ENCODE measurements around the gene SULT2A1.
"Not testable (repeated sequence)": the region's sequence is repeated elsewhere in the genome, so short reads cannot be mapped to it uniquely, and the experiment has no call there.

The SULT2A1 gene

DNA sequence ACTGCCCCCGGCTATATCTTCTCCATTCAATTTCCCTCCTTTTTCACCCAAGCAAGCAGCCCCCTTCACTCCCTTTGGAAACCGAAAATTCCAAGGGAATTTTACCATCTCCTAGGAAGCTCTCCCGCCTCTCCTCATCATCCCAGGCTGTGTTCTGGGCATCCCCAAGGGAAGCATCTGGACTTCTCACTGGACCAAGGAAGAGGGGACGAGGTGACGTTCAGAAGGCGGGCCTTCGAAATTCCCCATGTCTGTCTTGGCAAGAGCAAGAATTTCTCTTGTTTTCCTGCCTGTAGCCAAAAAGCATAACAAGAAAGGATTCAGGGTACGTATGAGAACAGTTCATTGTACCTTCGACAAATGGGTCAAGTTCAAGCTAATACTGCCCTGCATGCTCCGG, 20.9 kb downstream of the SULT2A1 start:
- H3K27me3 ChIP-seq (ENCODE audit: insufficient read depth, low read depth, severe bottlenecking): no peaks in the 10 kb centered on the region
- H3K36me3 ChIP-seq: no peaks in the 10 kb centered on the region
- peaks cover 4% of the 10 kb centered on the region for H3K9me3 ChIP-seq (ENCODE audit: severe bottlenecking)
- TF ChIP-seq, protein P1, sequence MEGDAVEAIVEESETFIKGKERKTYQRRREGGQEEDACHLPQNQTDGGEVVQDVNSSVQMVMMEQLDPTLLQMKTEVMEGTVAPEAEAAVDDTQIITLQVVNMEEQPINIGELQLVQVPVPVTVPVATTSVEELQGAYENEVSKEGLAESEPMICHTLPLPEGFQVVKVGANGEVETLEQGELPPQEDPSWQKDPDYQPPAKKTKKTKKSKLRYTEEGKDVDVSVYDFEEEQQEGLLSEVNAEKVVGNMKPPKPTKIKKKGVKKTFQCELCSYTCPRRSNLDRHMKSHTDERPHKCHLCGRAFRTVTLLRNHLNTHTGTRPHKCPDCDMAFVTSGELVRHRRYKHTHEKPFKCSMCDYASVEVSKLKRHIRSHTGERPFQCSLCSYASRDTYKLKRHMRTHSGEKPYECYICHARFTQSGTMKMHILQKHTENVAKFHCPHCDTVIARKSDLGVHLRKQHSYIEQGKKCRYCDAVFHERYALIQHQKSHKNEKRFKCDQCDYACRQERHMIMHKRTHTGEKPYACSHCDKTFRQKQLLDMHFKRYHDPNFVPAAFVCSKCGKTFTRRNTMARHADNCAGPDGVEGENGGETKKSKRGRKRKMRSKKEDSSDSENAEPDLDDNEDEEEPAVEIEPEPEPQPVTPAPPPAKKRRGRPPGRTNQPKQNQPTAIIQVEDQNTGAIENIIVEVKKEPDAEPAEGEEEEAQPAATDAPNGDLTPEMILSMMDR (IDR thresholded peaks at IDR 0.05; ENCODE audit: low read depth, low read length): no peak
- DNase-seq: no peak
- H3K27ac ChIP-seq: peak overlapping the region; percentile 63
- no peak overlapping the region for H3K4me3 ChIP-seq (ENCODE audit: low read depth, low read length)

DNA sequence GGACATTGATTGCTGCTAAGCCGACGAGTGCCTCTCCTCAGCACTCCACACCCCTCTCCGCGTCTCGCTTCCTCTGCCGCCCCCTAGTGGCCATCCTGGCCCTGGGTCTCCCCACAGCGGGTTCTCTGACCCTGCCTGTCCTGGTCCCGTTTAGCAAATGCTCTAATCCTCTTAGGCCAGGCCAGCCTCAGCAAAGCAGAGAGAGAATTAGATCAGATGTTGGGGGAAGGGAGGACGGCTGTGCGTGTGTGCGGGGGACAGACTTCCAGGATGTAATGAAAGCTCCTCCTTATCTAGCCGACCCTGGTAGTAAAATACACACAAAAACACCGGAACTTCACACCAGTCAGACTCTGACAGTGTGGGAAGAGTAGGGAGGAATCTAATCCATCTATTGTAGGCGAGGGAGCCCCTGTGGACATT, 22.6 kb downstream of the SULT2A1 start:
- Histone ChIP-seq H3K9me3 (ENCODE audit: severe bottlenecking) (peaks cover 4% of the 10 kb centered on the region), H3K27me3 (ENCODE audit: insufficient read depth, low read depth, severe bottlenecking) (no peaks in the 10 kb centered on the region), H3K4me3 (ENCODE audit: low read depth, low read length) (peak overlapping the region; percentile 46), H3K36me3 (no peaks in the 10 kb centered on the region), H3K27ac (peak overlapping the region; percentile 94)
- TF ChIP-seq, protein P1 (IDR thresholded peaks at IDR 0.05; ENCODE audit: low read depth, low read length): peak; percentile 83
- DNase-seq: peak; percentile 99

DNA sequence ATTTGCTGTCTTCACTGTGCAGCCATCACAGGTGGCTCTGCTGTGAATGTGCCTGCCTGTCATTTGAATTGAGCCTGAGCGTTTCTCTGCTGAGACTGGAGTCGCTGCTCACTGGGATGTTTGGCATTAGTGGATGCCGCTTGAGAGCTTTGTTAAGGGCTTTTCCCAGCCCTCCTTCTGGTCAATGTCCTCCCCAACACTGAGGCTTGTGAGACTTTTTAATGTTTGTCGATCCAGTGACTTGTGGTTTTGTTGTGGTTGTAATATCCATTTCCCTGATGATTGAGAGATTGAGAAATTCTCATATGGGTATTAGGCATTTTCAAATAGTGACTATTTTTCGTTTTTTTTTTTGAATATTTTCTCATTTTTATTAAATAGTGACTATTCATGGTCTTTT, 24.5 kb downstream of the SULT2A1 start:
- H3K27me3 ChIP-seq (ENCODE audit: insufficient read depth, low read depth, severe bottlenecking): no peaks in the 10 kb centered on the region
- TF ChIP-seq, protein P1 (IDR thresholded peaks at IDR 0.05; ENCODE audit: low read depth, low read length): no peak
- H3K4me3 ChIP-seq (ENCODE audit: low read depth, low read length): no peak overlapping the region
- H3K9me3 ChIP-seq (ENCODE audit: severe bottlenecking): peaks cover 4% of the 10 kb centered on the region
- no peak for DNase-seq
- no peaks in the 10 kb centered on the region for H3K36me3 ChIP-seq
- H3K27ac ChIP-seq: no peak overlapping the region; the same call in 1 of the 2 replicates

DNA sequence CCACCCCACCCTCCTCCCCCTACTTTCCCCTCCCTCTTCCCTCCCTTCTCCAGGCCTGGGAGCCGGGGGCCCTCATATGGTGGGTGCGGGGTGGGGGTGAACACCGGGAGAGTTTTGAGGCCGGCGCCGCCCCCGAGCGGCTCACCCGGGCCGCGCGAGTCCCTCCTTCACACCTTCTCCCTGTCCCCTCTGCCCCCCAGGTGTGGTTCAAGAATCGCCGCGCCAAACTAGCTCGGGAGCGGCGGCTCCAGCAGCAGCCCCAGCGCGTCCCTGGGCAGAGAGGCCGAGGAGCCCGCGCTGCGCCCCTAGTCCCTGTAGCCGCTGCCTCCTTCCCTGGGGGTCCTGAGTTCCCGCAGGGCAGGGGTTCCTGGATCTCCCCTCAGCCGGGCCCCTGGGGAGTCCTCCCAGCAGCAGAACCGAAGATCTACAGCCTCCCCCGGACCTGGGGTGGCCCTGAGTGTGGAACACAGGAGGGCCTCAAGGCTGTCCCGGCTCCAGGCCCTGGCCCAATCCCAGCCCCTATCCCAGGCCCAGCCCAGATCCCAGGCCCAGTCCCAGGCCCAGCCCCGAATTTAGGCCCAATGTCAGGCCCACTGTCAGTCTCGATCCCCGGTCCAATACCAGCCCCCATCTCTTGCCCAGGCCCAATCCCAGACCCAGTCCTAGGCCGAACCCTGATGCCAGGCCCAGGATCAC, 25.4 kb downstream of the SULT2A1 start:
- TF ChIP-seq, protein P1 (IDR thresholded peaks at IDR 0.05; ENCODE audit: low read depth, low read length): no peak
- H3K9me3 ChIP-seq (ENCODE audit: severe bottlenecking): peaks cover 4% of the 10 kb centered on the region
- DNase-seq: no peak
- H3K36me3 ChIP-seq: no peaks in the 10 kb centered on the region
- H3K4me3 ChIP-seq (ENCODE audit: low read depth, low read length): no peak overlapping the region
- no peak overlapping the region for H3K27ac ChIP-seq
- no peaks in the 10 kb centered on the region for H3K27me3 ChIP-seq (ENCODE audit: insufficient read depth, low read depth, severe bottlenecking)

DNA sequence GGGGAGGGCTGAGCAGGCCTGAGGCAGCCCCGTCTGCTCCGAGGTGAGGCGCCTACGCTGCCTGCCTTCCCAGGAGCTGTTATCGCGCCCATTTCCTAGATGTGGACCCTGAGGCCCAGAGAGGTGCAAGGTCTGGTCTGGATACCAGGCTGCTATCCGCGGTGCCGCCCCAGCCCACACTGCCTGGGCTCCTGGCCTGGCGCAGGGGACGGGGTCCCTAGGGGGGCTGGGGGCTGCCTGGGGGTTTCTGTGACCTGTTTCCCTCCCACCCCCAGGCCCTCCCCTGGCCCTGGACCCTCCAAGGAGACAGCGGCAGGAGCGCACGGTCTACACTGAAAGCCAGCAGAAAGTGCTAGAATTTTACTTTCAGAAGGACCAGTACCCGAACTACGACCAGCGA, 26.3 kb downstream of the SULT2A1 start:
- not testable (repeated sequence) for H3K27me3 ChIP-seq (ENCODE audit: insufficient read depth, low read depth, severe bottlenecking)

DNA sequence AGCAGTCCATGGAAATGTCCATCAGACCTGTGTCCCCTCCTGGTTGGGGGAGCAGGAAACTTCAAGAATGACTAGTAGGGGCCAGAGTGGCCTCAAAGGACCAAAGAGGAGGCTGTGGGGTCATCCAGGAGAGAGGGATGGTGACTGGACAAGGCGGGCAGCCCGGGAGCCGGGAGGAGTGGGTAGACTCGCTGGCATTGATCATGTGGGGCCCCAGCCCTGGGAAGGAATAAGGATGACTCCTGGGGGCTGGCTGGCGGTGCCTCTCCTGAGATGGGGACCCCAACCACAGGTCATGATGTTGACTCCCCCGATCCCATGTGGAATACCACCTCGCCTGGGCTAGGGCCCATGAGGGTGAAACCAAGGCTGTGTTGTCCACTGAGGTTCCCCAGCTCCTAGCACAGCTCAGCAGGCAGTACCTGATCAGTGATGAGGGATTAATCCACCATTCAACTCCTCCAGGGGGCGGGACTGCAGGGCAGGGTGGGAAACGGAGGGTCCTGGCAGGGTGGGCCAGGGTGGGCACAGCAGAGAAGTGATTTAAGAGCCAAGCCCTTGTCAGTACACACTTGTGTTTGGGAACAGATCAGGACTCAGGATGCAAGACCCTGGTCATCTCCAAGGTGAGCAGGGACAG, 27.3 kb downstream of the SULT2A1 start, which contains the start of gene TPRX2:
TPRX2 (plus strand) TSS at position 590 of the 640 bp plus-strand sequence; CDS start at position 602, 12 bp downstream.
- DNase-seq; H3K36me3 ChIP-seq; H3K4me3 ChIP-seq (ENCODE audit: low read depth, low read length); H3K9me3 ChIP-seq (ENCODE audit: severe bottlenecking); H3K27me3 ChIP-seq (ENCODE audit: insufficient read depth, low read depth, severe bottlenecking): not testable (repeated sequence)
- H3K27ac ChIP-seq: peak within 1 kb of the TSS; percentile 33; the same call in 1 of the 2 replicates

More for the DNA sequence above, 26.3 kb downstream of the SULT2A1 start:
- H3K36me3 ChIP-seq; H3K4me3 ChIP-seq (ENCODE audit: low read depth, low read length); DNase-seq; H3K9me3 ChIP-seq (ENCODE audit: severe bottlenecking); H3K27ac ChIP-seq: not testable (repeated sequence)

DNA sequence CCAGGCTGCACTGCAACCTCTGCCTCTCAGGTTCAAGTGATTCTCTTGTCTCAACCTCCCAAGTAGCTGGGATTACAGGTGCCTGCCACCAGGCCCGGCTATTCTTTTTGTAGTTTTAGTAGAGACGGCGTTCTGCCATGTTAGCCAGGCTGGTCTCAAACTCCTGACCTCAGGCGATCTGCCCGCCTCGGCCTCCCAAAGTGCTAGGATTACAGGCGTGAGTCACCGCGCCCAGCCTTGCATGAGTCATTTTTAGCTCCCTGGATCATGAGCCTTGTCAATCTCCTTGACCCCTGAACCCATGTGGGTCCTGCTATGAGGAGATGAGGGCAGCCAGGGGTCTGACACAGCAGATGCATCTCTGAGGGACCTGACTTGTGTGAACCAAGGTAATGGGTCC, 27.9 kb downstream of the SULT2A1 start:
- peak; percentile 50 for DNase-seq
- not testable (repeated sequence) for H3K4me3 ChIP-seq (ENCODE audit: low read depth, low read length); H3K36me3 ChIP-seq; H3K9me3 ChIP-seq (ENCODE audit: severe bottlenecking); H3K27me3 ChIP-seq (ENCODE audit: insufficient read depth, low read depth, severe bottlenecking)
- peak overlapping the region; percentile 33; the same call in 1 of the 2 replicates for H3K27ac ChIP-seq

All from WERI-Rb-1 (cell line).